ENCODE measurements around the gene STARD8.

Gene STARD8

GRCh38 chrX:68671221-68671620 lies 23.8 kb downstream of the STARD8 start:
- Histone ChIP-seq H3K27me3 (ENCODE audit: insufficient read depth, insufficient read length) (no peaks in the 10 kb centered on the region), H3K4me1 (ENCODE audit: insufficient read depth, insufficient read length) (peaks cover 5% of the 10 kb centered on the region), H3K9ac (ENCODE audit: insufficient read length, low read depth) (no peak overlapping the region), H3K4me3 (ENCODE audit: insufficient read length, low read depth) (no peak overlapping the region), H3K9me3 (ENCODE audit: insufficient read depth, low read length) (no peaks in the 10 kb centered on the region), H3K36me3 (ENCODE audit: insufficient read depth, insufficient read length, low read length) (peaks cover 6% of the 10 kb centered on the region)
- TF ChIP-seq SUZ12 (IDR thresholded peaks at IDR 0.05; ENCODE audit: extremely low read depth, insufficient read depth, insufficient read length) (no peak), ZNF274 (IDR thresholded peaks at IDR 0.05; ENCODE audit: low read depth, low read length) (no peak), YY1 (IDR thresholded peaks at IDR 0.05; ENCODE audit: insufficient read depth, insufficient read length) (no peak)
- DNase-seq (ENCODE audit: low read depth, low spot score) = no peak

GRCh38 chrX:68672581-68673318 lies 25.3 kb downstream of the STARD8 start:
- Histone ChIP-seq H3K9me3 (ENCODE audit: insufficient read depth, low read length) (no peaks in the 10 kb centered on the region), H3K9ac (ENCODE audit: insufficient read length, low read depth) (no peak overlapping the region), H3K4me1 (ENCODE audit: insufficient read depth, insufficient read length) (peaks cover 7% of the 10 kb centered on the region), H3K27me3 (ENCODE audit: insufficient read depth, insufficient read length) (no peaks in the 10 kb centered on the region), H3K36me3 (ENCODE audit: insufficient read depth, insufficient read length, low read length) (no peaks in the 10 kb centered on the region), H3K4me3 (ENCODE audit: insufficient read length, low read depth) (no peak overlapping the region)
- DNase-seq (ENCODE audit: low read depth, low spot score) = no peak
- TF ChIP-seq SUZ12 (IDR thresholded peaks at IDR 0.05; ENCODE audit: extremely low read depth, insufficient read depth, insufficient read length) (no peak), YY1 (IDR thresholded peaks at IDR 0.05; ENCODE audit: insufficient read depth, insufficient read length) (no peak), ZNF274 (IDR thresholded peaks at IDR 0.05; ENCODE audit: low read depth, low read length) (no peak)

GRCh38 chrX:68675571-68675970 lies 28.1 kb downstream of the STARD8 start:
- no peak for TF ChIP-seq ZNF274 (IDR thresholded peaks at IDR 0.05; ENCODE audit: low read depth, low read length)
- no peak for TF ChIP-seq YY1 (IDR thresholded peaks at IDR 0.05; ENCODE audit: insufficient read depth, insufficient read length)
- TF ChIP-seq SUZ12 (IDR thresholded peaks at IDR 0.05; ENCODE audit: extremely low read depth, insufficient read depth, insufficient read length) = no peak
- Histone ChIP-seq H3K36me3 (ENCODE audit: insufficient read depth, insufficient read length, low read length) (no peaks in the 10 kb centered on the region), H3K9ac (ENCODE audit: insufficient read length, low read depth) (no peak overlapping the region)

GRCh38 chrX:68676335-68676734 lies 28.9 kb downstream of the STARD8 start:
- no peaks in the 10 kb centered on the region for H3K27me3 ChIP-seq (ENCODE audit: insufficient read depth, insufficient read length)
- peaks cover 12% of the 10 kb centered on the region for H3K4me1 ChIP-seq (ENCODE audit: insufficient read depth, insufficient read length)
- H3K4me3 ChIP-seq (ENCODE audit: insufficient read length, low read depth) = no peak overlapping the region
- H3K36me3 ChIP-seq (ENCODE audit: insufficient read depth, insufficient read length, low read length) = no peaks in the 10 kb centered on the region
- no peak overlapping the region for H3K9ac ChIP-seq (ENCODE audit: insufficient read length, low read depth)
- DNase-seq (ENCODE audit: low read depth, low spot score) = no peak
- no peak for TF ChIP-seq YY1 (IDR thresholded peaks at IDR 0.05; ENCODE audit: insufficient read depth, insufficient read length)
- no peak for TF ChIP-seq ZNF274 (IDR thresholded peaks at IDR 0.05; ENCODE audit: low read depth, low read length)
- TF ChIP-seq SUZ12 (IDR thresholded peaks at IDR 0.05; ENCODE audit: extremely low read depth, insufficient read depth, insufficient read length) = no peak
- no peaks in the 10 kb centered on the region for H3K9me3 ChIP-seq (ENCODE audit: insufficient read depth, low read length)

More at GRCh38 chrX:68675571-68675970, 28.1 kb downstream of the STARD8 start:
- Histone ChIP-seq H3K9me3 (ENCODE audit: insufficient read depth, low read length) (no peaks in the 10 kb centered on the region), H3K4me3 (ENCODE audit: insufficient read length, low read depth) (no peak overlapping the region), H3K27me3 (ENCODE audit: insufficient read depth, insufficient read length) (no peaks in the 10 kb centered on the region), H3K4me1 (ENCODE audit: insufficient read depth, insufficient read length) (peaks cover 12% of the 10 kb centered on the region)
- DNase-seq (ENCODE audit: low read depth, low spot score) = no peak

GRCh38 chrX:68677998-68678397 lies 30.5 kb downstream of the STARD8 start:
- Histone ChIP-seq H3K9ac (ENCODE audit: insufficient read length, low read depth) (peak overlapping the region; percentile 38), H3K4me1 (ENCODE audit: insufficient read depth, insufficient read length) (peaks cover 9% of the 10 kb centered on the region), H3K36me3 (ENCODE audit: insufficient read depth, insufficient read length, low read length) (no peaks in the 10 kb centered on the region), H3K4me3 (ENCODE audit: insufficient read length, low read depth) (no peak overlapping the region), H3K27me3 (ENCODE audit: insufficient read depth, insufficient read length) (no peaks in the 10 kb centered on the region), H3K9me3 (ENCODE audit: insufficient read depth, low read length) (no peaks in the 10 kb centered on the region)
- no peak for TF ChIP-seq SUZ12 (IDR thresholded peaks at IDR 0.05; ENCODE audit: extremely low read depth, insufficient read depth, insufficient read length)
- no peak for TF ChIP-seq ZNF274 (IDR thresholded peaks at IDR 0.05; ENCODE audit: low read depth, low read length)
- TF ChIP-seq YY1 (IDR thresholded peaks at IDR 0.05; ENCODE audit: insufficient read depth, insufficient read length) = no peak
- no peak for DNase-seq (ENCODE audit: low read depth, low spot score)

- Histone ChIP-seq H3K9me3 (ENCODE audit: insufficient read depth, low read length) (no peaks in the 10 kb centered on the region), H3K4me1 (ENCODE audit: insufficient read depth, insufficient read length) (peaks cover 9% of the 10 kb centered on the region), H3K36me3 (ENCODE audit: insufficient read depth, insufficient read length, low read length) (no peaks in the 10 kb centered on the region), H3K9ac (ENCODE audit: insufficient read length, low read depth) (no peak overlapping the region), H3K27me3 (ENCODE audit: insufficient read depth, insufficient read length) (no peaks in the 10 kb centered on the region), H3K4me3 (ENCODE audit: insufficient read length, low read depth) (no peak overlapping the region)
- TF ChIP-seq YY1 (IDR thresholded peaks at IDR 0.05; ENCODE audit: insufficient read depth, insufficient read length) (no peak), ZNF274 (IDR thresholded peaks at IDR 0.05; ENCODE audit: low read depth, low read length) (no peak), SUZ12 (IDR thresholded peaks at IDR 0.05; ENCODE audit: extremely low read depth, insufficient read depth, insufficient read length) (no peak)
- DNase-seq (ENCODE audit: low read depth, low spot score) = no peak
Measured at GRCh38 chrX:68681443-68681941, 34.0 kb downstream of the STARD8 start.

GRCh38 chrX:68682790-68683189 lies 35.3 kb downstream of the STARD8 start:
- Histone ChIP-seq H3K9me3 (ENCODE audit: insufficient read depth, low read length) (no peaks in the 10 kb centered on the region), H3K9ac (ENCODE audit: insufficient read length, low read depth) (no peak overlapping the region), H3K27me3 (ENCODE audit: insufficient read depth, insufficient read length) (no peaks in the 10 kb centered on the region), H3K4me3 (ENCODE audit: insufficient read length, low read depth) (no peak overlapping the region), H3K4me1 (ENCODE audit: insufficient read depth, insufficient read length) (peaks cover 7% of the 10 kb centered on the region), H3K36me3 (ENCODE audit: insufficient read depth, insufficient read length, low read length) (no peaks in the 10 kb centered on the region)
- no peak for TF ChIP-seq YY1 (IDR thresholded peaks at IDR 0.05; ENCODE audit: insufficient read depth, insufficient read length)
- TF ChIP-seq SUZ12 (IDR thresholded peaks at IDR 0.05; ENCODE audit: extremely low read depth, insufficient read depth, insufficient read length) = no peak
- no peak for TF ChIP-seq ZNF274 (IDR thresholded peaks at IDR 0.05; ENCODE audit: low read depth, low read length)
- DNase-seq (ENCODE audit: low read depth, low spot score) = no peak

All from NT2/D1 (cell line).